Measurements from ENCODE around the gene LHX8. TPM values are rescaled to one million over a fixed set of nuclear protein-coding genes. Genes with fewer than 3 reads are reported as not detected.

The LHX8 gene
- polyA plus RNA-seq, 1 donor (not counting 4 experiments of a cell fraction or from before 2014, with no cell fraction given): not detected

DNA sequence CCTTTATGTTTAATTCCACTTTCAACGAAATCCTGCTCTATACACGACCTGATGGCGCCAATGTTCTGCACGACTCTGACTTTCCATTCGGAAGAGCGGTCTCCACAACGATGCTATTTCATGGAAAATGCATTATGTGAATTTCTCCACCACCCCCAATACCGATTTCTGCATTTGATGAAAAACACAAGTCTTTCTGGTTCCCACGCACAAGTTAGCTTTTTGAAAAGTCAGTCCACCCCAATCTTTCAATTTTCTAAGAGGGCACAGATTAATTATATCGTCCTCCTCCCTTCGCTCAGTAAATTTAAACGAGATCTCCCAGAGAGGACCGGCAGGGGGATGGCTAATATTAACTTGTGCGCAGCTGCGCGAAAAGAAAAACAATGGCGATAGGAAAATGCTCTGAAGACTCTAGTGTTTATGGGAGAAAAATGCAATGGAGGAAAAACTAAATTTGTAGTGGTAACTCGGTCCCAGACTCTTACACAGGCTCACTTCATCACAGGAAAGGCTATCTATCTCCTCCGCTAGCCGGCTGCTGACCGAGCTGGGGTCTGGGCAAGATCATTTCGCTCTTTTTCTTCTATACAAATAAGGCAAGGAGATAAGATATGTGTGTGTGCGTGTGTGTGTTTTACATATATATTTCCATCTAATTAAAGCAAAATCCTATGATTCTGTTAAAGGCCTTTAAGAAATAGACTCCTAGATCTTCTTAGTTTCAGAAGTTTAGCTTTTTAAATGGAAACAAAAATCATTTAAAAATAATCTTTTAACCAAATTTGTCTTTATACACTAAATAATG, 1.2 kb upstream of the LHX8 start:
- dilution Hi-C loops (cut with MboI; ENCODE audit: extremely low pct_ligation_motif_present, low sequenced_read_pairs): no loop called here
- FAIRE-seq: no peak
- no peaks in the 10 kb centered on the region for H3K9me1 ChIP-seq (ENCODE audit: control insufficient read depth, extremely low read depth, insufficient read depth, low read length)
- no peak for DNase-seq (ENCODE audit: low read depth, low spot score)
- no peak overlapping the region for H3K4me2 ChIP-seq (ENCODE audit: control insufficient read depth, extremely low read depth, insufficient read depth, low read depth, low read length)
- H2AFZ ChIP-seq (ENCODE audit: control insufficient read depth, low read length): no peak overlapping the region
- H3K9me3 ChIP-seq (ENCODE audit: control insufficient read depth, low read depth, low read length): no peaks in the 10 kb centered on the region
- H4K20me1 ChIP-seq (ENCODE audit: control insufficient read depth, extremely low read depth, insufficient read depth, low read length): peaks cover 3% of the 10 kb centered on the region
- H3K79me2 ChIP-seq (ENCODE audit: control insufficient read depth, insufficient read depth, low read length): no peaks in the 10 kb centered on the region
- H3K27me3 ChIP-seq (ENCODE audit: control insufficient read depth, extremely low read depth, insufficient read depth, low read length): peaks cover 98% of the 10 kb centered on the region
- no peaks in the 10 kb centered on the region for H3K36me3 ChIP-seq (ENCODE audit: control insufficient read depth in 2 of 2, extremely low read depth in 1 of 2, insufficient read depth in 2 of 2, low read length in 2 of 2)
- TF ChIP-seq EZH2 (IDR thresholded peaks at IDR 0.05; ENCODE audit: low read length): no peak
- TF ChIP-seq CTCF (optimal IDR thresholded peaks at IDR 0.05 in 1 of 3, IDR thresholded peaks at IDR 0.05 in 1 of 3, conservative IDR thresholded peaks at IDR 0.05 in 1 of 3; ENCODE audit: extremely low read depth in 1 of 3, insufficient read depth in 2 of 3, low read length in 3 of 3): no peak
- H3K4me1 ChIP-seq (ENCODE audit: control insufficient read depth, extremely low read depth, insufficient read depth, low read length): peaks cover 5% of the 10 kb centered on the region
- H3K27ac ChIP-seq (ENCODE audit: control insufficient read depth, insufficient read depth, low read length): no peak overlapping the region
- H3K4me3 ChIP-seq (ENCODE audit: control insufficient read depth in 2 of 3, extremely low read depth in 1 of 3, insufficient read depth in 2 of 3, low read depth in 1 of 3, low read length in 3 of 3): no peak overlapping the region
- H3K9ac ChIP-seq (ENCODE audit: control insufficient read depth, extremely low read depth, insufficient read depth, low read length): no peak overlapping the region

- no peaks in the 10 kb centered on the region for H3K79me2 ChIP-seq (ENCODE audit: control insufficient read depth, insufficient read depth, low read length)
- no peaks in the 10 kb centered on the region for H3K36me3 ChIP-seq (ENCODE audit: control insufficient read depth in 2 of 2, extremely low read depth in 1 of 2, insufficient read depth in 2 of 2, low read length in 2 of 2)
- H3K27ac ChIP-seq (ENCODE audit: control insufficient read depth, insufficient read depth, low read length): no peak overlapping the region
- peak overlapping the region in 2 of 3 experiments; percentile 27 to 32 for H3K4me3 ChIP-seq (ENCODE audit: control insufficient read depth in 2 of 3, extremely low read depth in 1 of 3, insufficient read depth in 2 of 3, low read depth in 1 of 3, low read length in 3 of 3)
- H2AFZ ChIP-seq (ENCODE audit: control insufficient read depth, low read length): peak overlapping the region; percentile 22
- H3K9me1 ChIP-seq (ENCODE audit: control insufficient read depth, extremely low read depth, insufficient read depth, low read length): no peaks in the 10 kb centered on the region
- no peak for FAIRE-seq
- dilution Hi-C loops (cut with MboI; ENCODE audit: extremely low pct_ligation_motif_present, low sequenced_read_pairs): no loop called here
- H3K4me1 ChIP-seq (ENCODE audit: control insufficient read depth, extremely low read depth, insufficient read depth, low read length): peaks cover 5% of the 10 kb centered on the region
- no peak for DNase-seq (ENCODE audit: low read depth, low spot score)
- peaks cover 79% of the 10 kb centered on the region for H3K27me3 ChIP-seq (ENCODE audit: control insufficient read depth, extremely low read depth, insufficient read depth, low read length)
- peak overlapping the region; percentile 56 for H3K4me2 ChIP-seq (ENCODE audit: control insufficient read depth, extremely low read depth, insufficient read depth, low read depth, low read length)
- H3K9ac ChIP-seq (ENCODE audit: control insufficient read depth, extremely low read depth, insufficient read depth, low read length): no peak overlapping the region
- TF ChIP-seq EZH2 (IDR thresholded peaks at IDR 0.05; ENCODE audit: low read length): peak; percentile 85
- TF ChIP-seq CTCF (optimal IDR thresholded peaks at IDR 0.05 in 1 of 3, IDR thresholded peaks at IDR 0.05 in 1 of 3, conservative IDR thresholded peaks at IDR 0.05 in 1 of 3; ENCODE audit: extremely low read depth in 1 of 3, insufficient read depth in 2 of 3, low read length in 3 of 3): no peak
- peaks cover 3% of the 10 kb centered on the region for H4K20me1 ChIP-seq (ENCODE audit: control insufficient read depth, extremely low read depth, insufficient read depth, low read length)
- no peaks in the 10 kb centered on the region for H3K9me3 ChIP-seq (ENCODE audit: control insufficient read depth, low read depth, low read length)
These were observed 722 bp downstream of the LHX8 start for GRCh38 chr1:75134647-75135572.
